ENCODE measurements around the gene ADAR.

ADAR gene

GRCh38 chr1:154614901-154615300 lies 6.9 kb upstream of the ADAR start:
- DNase-seq, result no peak

DNA sequence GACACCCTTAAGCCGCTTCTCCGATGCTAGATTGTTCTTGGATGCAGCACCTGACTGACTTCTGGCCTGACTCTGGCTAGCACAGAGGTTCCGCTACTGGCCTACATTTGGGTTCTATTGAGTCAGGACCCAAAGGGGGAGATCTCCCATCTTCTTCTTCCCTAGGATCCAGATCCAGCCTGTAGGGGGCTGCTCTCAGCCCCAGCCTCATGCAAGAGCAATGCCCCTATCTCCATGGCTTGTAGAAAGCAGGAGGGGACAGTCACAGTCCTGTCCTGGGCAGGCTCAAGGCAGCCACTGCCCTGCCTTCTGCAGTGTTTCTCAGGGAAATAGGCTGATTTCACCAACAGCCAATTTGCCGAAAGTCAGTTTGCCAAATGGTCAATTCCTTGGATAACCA lies 6.3 kb upstream of the ADAR start:
- no peak for DNase-seq

DNA sequence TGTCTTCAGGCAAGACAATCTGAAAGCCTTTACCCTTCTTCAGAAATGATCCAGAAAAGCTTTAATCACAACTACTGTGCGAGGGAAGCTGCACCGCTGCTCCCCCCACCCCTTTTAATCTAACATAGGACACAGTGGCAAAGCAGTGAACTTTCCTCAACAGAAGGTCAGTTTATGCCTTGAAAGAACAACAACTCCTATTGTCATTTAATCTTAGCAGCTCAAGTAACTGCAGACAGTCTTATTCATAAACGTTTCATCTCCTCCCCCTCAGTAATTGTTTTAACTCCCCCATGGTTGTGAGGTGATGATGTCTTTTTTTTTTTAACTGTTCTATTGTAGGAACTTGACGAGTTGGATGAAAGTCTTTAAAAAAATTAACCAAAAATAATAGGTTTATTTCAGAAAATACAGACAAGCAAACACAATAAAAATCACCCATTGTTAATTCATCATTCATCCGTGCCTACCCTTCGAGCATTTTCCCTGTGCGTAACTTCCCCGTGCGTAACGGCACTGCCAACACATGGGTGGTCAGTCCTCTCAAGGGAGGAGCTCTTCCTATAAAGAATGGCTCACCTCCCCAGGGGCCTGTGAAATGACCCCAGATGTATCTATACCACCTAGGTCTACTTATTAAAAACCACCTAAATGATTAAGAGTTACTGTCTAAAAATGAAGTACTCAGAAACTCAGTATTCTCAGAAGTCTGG lies 3.3 kb upstream of the ADAR start:
- DNase-seq, result no peak

GRCh38 chr1:154609398-154610380 lies 1.7 kb upstream of the ADAR start:
- no peak for DNase-seq

DNA sequence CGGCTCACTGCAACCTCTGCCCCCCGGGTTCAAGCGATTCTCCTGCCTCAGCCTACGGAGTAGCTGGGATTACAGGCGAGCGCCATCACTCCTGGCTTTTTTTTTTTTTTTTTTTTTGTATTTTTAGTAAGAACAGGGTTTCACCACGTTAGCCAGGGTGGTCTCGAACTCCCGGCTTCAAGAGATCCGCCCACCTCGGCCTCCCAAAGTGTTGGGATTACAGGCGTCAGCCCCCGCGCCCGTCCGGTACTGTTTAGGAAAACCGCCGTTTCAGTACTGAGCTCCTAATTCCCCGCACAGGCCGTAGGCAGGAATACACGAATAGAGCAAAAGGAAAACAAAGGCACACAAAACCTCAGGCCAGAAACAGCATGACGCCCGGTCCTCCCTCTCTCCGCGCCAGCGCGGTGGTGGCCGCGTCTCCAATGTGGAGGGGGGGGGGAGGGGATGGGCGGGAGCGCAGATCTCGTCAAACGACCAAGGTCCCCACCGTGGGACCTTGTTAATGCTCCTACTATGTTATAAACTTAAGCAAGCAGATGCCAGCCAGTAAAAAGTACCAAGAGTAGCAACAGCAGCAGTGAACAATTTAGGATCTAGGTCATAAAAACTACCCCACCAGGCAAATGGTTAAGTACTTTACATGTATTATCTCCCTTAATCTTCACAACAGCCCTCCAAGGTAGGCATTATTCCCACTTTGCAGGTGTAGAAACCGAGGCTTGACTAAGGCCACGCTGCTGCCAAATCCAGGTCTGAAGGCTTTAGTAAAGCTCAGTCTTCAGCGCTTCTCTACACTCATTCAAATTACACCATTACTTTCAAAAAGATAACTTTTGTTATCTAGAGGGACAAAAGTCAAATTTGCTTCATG lies 648 bp upstream of the ADAR start:
- DNase-seq, result peak in 1 of 2 donors; percentile 40

DNA sequence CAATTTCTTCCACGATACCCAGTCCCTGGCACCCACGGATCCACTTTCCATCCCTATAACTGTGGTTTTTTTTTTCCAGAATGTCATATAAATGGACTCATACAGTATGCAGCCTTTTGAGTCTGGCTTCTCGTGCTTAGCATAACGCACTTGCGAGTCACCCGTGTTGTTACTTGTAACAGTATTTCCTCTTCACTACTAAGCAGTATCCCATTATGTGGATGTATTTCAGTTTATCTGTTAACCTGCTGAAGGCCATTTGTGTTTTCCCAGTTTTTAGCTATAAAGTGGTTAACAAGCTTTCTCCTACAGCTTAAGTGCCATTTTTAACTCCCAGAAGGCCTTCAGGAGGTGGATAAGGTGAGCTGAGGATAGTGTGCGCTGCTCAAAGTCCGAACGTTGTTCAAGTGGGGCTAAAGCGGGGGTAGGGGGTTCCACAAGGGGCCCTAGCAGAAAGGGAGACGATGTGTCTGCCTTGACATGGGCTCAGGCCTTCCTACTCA lies 829 bp downstream of the ADAR start:
- DNase-seq, result peak; percentile 29 to 46

DNA sequence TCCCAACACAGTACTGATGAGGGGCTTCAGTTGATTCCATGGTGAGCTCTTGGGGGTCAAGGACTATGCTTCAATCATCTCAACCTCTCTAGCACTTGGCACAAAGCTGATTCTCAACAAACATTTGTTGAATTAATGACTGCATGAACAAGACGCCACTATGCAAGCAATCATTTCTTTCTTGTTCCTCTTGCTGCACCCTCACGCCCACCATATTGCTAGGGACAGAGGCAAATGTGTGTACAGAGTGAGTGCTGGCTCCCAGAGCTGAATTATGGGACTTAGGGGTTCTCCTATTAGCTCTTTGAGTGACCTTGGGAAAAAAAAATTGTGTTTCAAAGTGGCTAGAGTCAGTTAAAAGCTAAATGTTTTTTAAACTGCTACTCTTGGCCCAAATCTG lies 2.5 kb downstream of the ADAR start:
- peak; percentile 37 to 71 for DNase-seq

- no peak for DNase-seq
Observed at GRCh38 chr1:154603317-154603716, 4.7 kb downstream of the ADAR start.

DNA sequence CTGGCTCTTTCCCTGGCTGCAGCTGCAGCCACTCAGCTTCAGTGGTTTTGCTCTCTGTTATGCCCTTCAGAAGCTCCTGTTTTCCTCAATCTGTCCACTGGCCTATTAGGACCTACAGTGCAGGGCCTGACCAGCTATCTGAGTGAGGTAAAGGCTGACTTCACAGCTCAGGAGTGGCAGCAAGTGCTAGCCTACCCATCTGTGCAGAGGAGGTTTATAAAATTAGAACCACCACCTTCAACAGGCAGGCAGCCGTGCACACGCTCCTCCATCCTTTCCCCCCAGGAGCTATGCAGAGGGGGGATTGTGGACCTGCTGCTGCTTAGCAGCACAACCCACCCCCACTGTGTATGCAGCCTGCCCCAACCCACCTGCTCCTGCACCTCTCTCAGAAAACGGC lies 8.3 kb downstream of the ADAR start:
- DNase-seq, result no peak

DNA sequence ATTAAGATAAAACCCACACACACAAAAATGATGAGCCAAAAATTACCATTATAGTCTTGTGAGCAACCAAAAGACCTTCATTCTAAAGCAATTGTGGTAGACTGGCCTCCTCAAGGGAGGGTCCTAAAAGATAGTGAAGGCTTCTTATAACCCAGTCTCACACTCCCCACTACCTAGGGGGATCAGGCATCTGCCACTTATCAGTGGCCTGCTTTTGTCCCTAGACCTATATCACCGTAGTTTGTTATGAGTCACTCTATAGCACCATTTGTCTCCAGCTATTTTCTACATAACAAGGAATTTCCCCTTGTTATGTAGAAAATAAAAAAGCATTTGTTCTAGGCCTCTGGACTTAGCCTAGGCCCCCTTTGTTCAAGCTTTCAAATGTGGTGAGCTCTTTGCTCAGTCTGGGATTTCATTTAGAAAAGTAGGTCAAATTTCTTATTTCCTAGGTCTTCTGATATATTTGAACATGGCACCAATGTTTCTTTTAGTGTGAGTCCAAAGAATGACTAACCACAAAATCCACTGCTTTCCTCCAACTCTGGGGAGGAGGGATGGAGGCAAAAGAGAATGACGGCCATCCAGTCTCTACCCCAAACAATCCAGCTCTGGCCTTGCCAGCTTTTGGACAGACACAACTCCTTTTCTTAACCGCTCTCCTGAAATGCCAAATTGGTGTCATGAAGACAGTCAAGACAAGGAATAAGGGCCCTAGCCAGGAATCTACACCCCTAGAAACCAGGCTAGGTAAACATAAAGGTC lies 8.9 kb downstream of the ADAR start:
- no peak for DNase-seq

GRCh38 chr1:154595621-154596020 lies 12.4 kb downstream of the ADAR start:
- DNase-seq, result no peak

DNA sequence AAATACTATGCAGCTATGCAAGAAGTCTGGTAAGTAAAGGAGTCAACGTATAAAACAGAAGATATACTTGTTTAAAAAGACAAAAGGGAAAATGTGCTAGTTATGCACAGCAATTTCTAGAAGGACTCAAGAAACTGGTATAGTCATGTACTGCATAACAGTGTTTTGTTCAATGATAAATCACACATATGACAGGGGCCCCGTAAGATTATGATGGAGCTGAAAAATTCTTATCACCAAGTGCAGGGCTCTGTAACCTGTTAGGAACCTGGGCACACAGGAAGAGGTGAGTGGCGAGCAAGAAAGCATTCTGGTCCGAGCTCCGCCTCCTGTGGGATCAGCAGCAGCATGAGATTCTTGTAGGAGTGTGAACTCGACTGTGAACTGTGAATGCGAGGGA lies 13.2 kb downstream of the ADAR start:
- no peak for DNase-seq

DNA sequence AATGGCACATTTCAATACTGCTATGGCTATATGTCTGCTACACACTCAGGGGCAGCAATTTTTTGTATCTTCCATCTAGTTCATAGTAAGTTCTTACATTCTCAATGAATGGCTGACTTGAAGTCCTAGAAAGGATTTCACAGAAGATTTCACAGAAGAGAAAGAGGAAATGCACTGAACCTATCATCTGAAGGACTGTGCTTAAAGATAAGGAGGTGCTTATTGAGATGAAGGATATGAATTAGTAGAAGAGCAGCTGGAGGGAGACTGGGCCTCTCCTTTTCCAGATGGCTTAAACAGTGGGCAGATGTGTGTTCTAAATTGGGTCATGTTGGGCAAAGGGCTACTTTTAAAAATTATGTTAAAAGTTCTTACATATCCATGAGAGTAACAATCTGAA lies 14.6 kb downstream of the ADAR start:
- DNase-seq, result no peak

DNA sequence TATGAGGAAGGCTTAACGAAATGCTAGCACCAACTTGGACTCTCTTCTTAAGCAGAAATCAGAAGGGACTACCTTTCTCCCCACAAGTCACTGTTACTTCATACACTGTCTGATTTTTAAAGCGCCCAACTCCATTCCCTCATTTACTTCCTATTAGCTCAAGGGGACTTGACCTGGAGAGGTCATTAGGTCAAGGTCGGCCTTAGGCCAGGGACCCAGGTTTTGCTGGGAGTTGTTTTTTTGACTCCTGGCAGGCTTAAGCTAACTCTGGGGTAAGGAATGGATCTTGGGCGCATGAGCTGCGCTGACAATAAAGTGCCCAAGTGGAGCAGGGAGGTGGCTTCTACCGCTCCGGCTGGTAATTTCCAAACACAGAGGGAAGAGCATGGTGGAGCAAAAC lies 16.8 kb downstream of the ADAR start:
- DNase-seq, result no peak

GRCh38 chr1:154590756-154591155 lies 17.2 kb downstream of the ADAR start:
- DNase-seq, result no peak

- DNase-seq, result no peak
Observed at GRCh38 chr1:154589780-154590179, 18.2 kb downstream of the ADAR start.

DNA sequence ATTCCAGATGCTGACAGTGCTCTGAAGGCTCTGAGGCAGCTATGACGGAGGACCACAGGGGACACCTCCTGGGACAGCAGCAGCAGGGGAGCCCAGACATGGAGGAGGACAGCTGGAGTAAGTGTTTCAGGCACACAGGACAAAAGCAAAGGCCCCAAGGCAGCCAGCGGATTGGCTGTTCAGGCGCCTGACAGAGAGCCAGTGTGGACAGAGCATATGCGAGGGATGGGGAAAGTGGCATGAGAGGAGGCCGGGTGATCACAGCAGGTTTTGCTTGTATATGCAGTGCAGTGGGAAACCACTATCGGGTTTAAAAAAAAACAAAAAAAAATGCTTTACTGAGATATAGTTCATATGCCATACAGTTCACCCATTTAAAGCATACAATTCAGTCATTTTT lies 21.3 kb downstream of the ADAR start:
- no peak for DNase-seq

DNA sequence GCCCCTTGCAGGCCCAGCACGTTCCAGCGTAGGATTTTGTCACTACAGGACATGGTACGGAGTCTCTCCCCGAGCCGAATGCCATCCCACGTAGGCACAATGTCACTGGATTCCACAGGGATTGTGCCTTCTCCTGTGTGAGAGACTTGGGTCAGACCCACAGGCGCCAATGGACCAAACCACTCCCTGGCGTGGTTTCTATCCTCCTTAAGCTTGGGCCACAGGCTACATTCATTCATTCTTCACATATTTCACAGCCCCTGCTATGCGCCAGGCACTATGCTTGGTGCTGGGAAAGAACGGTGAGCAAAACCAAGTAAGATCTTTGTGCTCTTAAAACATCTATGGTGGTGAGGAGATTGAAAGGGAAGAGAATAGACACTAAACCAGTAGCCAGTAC lies 21.8 kb downstream of the ADAR start:
- no peak for DNase-seq

GRCh38 chr1:154584267-154584994 lies 23.6 kb downstream of the ADAR start:
- no peak for DNase-seq

- DNase-seq, result no peak
Observed at GRCh38 chr1:154583773-154584172, 24.2 kb downstream of the ADAR start.

DNA sequence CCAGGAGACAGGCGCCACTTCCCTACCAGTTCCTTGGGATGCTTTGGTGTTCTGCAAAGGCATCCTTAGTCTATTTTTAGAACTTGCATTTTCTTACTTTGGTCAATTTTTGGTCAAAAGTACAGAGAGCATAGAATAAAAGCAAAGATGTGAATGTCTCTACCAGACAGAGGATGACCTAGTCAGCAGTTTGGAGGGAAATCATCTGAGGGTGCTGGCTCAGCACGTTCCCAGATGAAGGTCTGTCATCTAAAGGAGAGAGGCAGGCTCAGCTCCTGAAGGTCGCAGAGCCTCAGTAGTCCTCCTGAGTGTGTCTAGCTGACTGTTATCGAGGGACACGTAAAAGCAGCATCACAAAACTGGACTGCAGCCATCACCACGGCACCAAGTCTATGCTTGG lies 25.1 kb downstream of the ADAR start:
- DNase-seq, result no peak

Data from inflammatory macrophage treated with lipopolysaccharide for 1 hour (primary cell).